WTC11 (cell line): ENCODE data around the gene KRTAP10-10. TPM values are rescaled to one million over a fixed set of nuclear protein-coding genes. Genes with fewer than 3 reads are reported as not detected.

ENCODE experiments used
- ATAC-seq: fragments of 200-7000 bp; cut with Tn5 transposase; 2 replicates; pipeline ENCODE4 v1.10.0; 2021; ENCODE audit warnings: mild to moderate bottlenecking, moderate library complexity
- CTCF ChIA-PET: fragments of 300-600 bp; sonication (Branson Sonifier 250); formaldehyde crosslinking; loops from one replicate; lab custom pipeline; 2021; ENCODE audit warnings: antibody characterized with exemption; lab: Charles Lee
- POLR2A ChIA-PET: fragments of 350-600 bp; sonication (Branson Sonifier 250); formaldehyde crosslinking; loops from one replicate; lab custom pipeline; 2021; ENCODE audit warnings: antibody characterized with exemption; lab: Charles Lee
- DNase-seq: peaks from one replicate; pipeline ENCODE4 v3.0.0; 2021; ENCODE audit warnings: low spot score
- H3K27ac Mint-ChIP-seq: 2 replicates; pipeline ENCODE4 v1.8.0; 2021; ENCODE audit warnings: mixed read lengths
- H3K27me3 Mint-ChIP-seq: 2 replicates; pipeline ENCODE4 v1.8.0; 2021; ENCODE audit warnings: low read depth, mild to moderate bottlenecking, moderate library complexity, mixed read lengths
- H3K36me3 Mint-ChIP-seq: 2 replicates; pipeline ENCODE4 v1.8.0; 2021; ENCODE audit warnings: mixed read lengths
- H3K4me1 Mint-ChIP-seq: 2 replicates; pipeline ENCODE4 v1.8.0; 2022; ENCODE audit warnings: mixed read lengths
- H3K4me3 Mint-ChIP-seq: 2 replicates; pipeline ENCODE4 v1.8.0; 2021; ENCODE audit warnings: mild to moderate bottlenecking, moderate library complexity, mixed read lengths
- H3K9me3 Mint-ChIP-seq: 2 replicates; pipeline ENCODE4 v1.8.0; 2021; ENCODE audit warnings: mixed read lengths
- ATF2 ChIP-seq: sonication (generic); formaldehyde crosslinking; IDR thresholded peaks from 2 replicates; pipeline ENCODE4 v1.8.1; 2022; ENCODE audit warnings: low read depth, missing genetic modification reagents, borderline replicate concordance
- CREM ChIP-seq: sonication (generic); formaldehyde crosslinking; IDR thresholded peaks from 2 replicates; pipeline ENCODE4 v1.8.1; 2022; ENCODE audit warnings: mild to moderate bottlenecking, missing genetic modification reagents, moderate library complexity
- CTCF ChIP-seq: fragments of 200-600 bp; IDR thresholded peaks from 2 replicates; pipeline ENCODE4 v1.8.0; 2022; ENCODE audit warnings: antibody characterized with exemption
- EMX1 ChIP-seq: fragments of 250-450 bp; sonication (Bioruptor Pico); IDR thresholded peaks from 2 replicates; pipeline ENCODE4 v1.8.0; 2021; ENCODE audit warnings: mild to moderate bottlenecking
- GABPB1 ChIP-seq: sonication (generic); formaldehyde crosslinking; IDR thresholded peaks from 2 replicates; pipeline ENCODE4 v1.8.1; 2023; ENCODE audit warnings: mild to moderate bottlenecking, missing genetic modification reagents
- GTF2I ChIP-seq: fragments of 250-450 bp; sonication (Bioruptor Pico); conservative IDR thresholded peaks from 2 replicates; pipeline ENCODE4 v1.4.0; 2021; ENCODE audit warnings: mild to moderate bottlenecking
- IRF2 ChIP-seq: sonication (generic); formaldehyde crosslinking; IDR thresholded peaks from 2 replicates; pipeline ENCODE4 v1.8.0; 2022; ENCODE audit warnings: low read depth, missing genetic modification reagents, borderline replicate concordance
- JAZF1 ChIP-seq: fragments of 250-450 bp; sonication (Bioruptor Pico); IDR thresholded peaks from 2 replicates; pipeline ENCODE4 v1.9.0; 2021; ENCODE audit warnings: moderate library complexity, mild to moderate bottlenecking, inconsistent platforms
- MXD4 ChIP-seq: fragments of 250-450 bp; sonication (Bioruptor Pico); IDR thresholded peaks from 2 replicates; pipeline ENCODE4 v1.8.0; 2021; ENCODE audit warnings: mild to moderate bottlenecking, moderate library complexity, borderline replicate concordance
- PRDM15 ChIP-seq: sonication (generic); formaldehyde crosslinking; IDR thresholded peaks from 2 replicates; pipeline ENCODE4 v1.8.0; 2022; ENCODE audit warnings: missing genetic modification reagents
- RORB ChIP-seq: fragments of 250-450 bp; sonication (Bioruptor Pico); IDR thresholded peaks from 2 replicates; pipeline ENCODE4 v1.9.0; 2021; ENCODE audit warnings: mild to moderate bottlenecking
- TCF7 ChIP-seq: sonication (generic); formaldehyde crosslinking; IDR thresholded peaks from 2 replicates; pipeline ENCODE4 v1.8.0; 2022; ENCODE audit warnings: mild to moderate bottlenecking, low read depth, missing genetic modification reagents, moderate library complexity
- TEAD4 ChIP-seq: sonication (generic); formaldehyde crosslinking; IDR thresholded peaks from 2 replicates; pipeline ENCODE4 v1.8.0; 2022; ENCODE audit warnings: mild to moderate bottlenecking, missing genetic modification reagents
- ZNF423 ChIP-seq: fragments of 250-450 bp; sonication (Bioruptor Pico); IDR thresholded peaks from 2 replicates; pipeline ENCODE4 v2.1.2; 2022; ENCODE audit warnings: mild to moderate bottlenecking, moderate library complexity
- total RNA-seq: library from RNA; stranded (reverse); gene quantifications from 3 replicates; pipeline ENCODE4 v1.2.3, GENCODE V29; 2021
- TF ChIP-seq, protein P1 (sequence below): sonication (generic); formaldehyde crosslinking; IDR thresholded peaks from 2 replicates; pipeline ENCODE4 v1.8.1; 2023; ENCODE audit warnings: mild to moderate bottlenecking, missing genetic modification reagents, moderate library complexity
- TF ChIP-seq, protein P2 (sequence below): sonication (generic); formaldehyde crosslinking; IDR thresholded peaks from 2 replicates; pipeline ENCODE4 v1.8.1; 2023; ENCODE audit warnings: mild to moderate bottlenecking, moderate library complexity, missing genetic modification reagents

KRTAP10-10 gene
- total RNA-seq, 1 experiment from 2014 or later: not detected

DNA sequence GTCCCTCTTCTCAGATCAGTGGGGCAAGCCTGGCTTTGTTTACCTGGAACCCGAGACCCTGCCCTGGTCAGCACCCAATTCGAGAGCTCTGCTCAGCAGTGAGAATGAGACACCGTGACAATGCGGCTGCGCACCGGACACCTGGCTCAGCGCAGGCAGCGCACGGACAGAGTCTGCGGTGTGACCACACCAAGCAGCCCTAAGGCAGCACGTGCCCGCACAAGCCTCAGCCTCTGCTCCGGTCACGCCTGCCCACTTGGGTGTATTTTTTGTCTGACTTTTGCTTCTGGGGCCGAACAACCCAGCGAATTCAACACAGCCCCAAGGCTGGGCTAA, 20.6 kb upstream of the KRTAP10-10 start (continued):
- TF ChIP-seq MXD4 (CRISPR knock-in tag) (no peak), GTF2I (no peak), PRDM15 (CRISPR knock-in tag) (no peak), TCF7 (CRISPR knock-in tag) (no peak), ATF2 (CRISPR knock-in tag) (no peak)

DNA sequence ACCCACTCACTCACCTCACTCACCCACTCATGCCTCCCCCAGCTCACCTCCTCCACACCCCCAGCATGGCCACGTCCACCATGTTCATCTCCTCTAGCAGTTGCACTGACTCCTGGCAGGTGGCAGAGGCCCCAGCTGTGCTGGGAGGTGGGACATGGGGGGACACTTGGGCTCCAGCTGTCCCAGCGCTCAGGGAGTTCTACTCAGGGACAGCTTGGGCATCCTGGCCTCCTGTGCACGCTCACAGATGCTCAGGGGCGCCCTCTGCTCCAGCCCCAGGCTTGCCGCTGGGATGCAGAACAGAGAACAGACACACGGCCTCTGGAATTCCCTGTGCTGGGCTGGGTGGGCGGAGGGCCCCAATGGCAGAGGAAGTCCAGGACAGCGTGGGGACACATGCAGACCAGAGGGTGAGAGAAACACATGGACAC, 20.1 kb upstream of the KRTAP10-10 start:
- peaks cover 31% of the 10 kb centered on the region for H3K4me1 Mint-ChIP-seq
- H3K27ac Mint-ChIP-seq: no peak overlapping the region
- POLR2A ChIA-PET: no interaction called here
- TF ChIP-seq CREM (CRISPR knock-in tag) (no peak), TEAD4 (CRISPR knock-in tag) (no peak), ZNF423 (CRISPR knock-in tag) (no peak), RORB (CRISPR knock-in tag) (no peak), JAZF1 (CRISPR knock-in tag) (no peak), CTCF (no peak), GABPB1 (CRISPR knock-in tag) (no peak), IRF2 (no peak), EMX1 (CRISPR knock-in tag) (no peak)
- TF ChIP-seq, protein P1, sequence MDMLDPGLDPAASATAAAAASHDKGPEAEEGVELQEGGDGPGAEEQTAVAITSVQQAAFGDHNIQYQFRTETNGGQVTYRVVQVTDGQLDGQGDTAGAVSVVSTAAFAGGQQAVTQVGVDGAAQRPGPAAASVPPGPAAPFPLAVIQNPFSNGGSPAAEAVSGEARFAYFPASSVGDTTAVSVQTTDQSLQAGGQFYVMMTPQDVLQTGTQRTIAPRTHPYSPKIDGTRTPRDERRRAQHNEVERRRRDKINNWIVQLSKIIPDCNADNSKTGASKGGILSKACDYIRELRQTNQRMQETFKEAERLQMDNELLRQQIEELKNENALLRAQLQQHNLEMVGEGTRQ (CRISPR knock-in tag): no peak
- TF ChIP-seq, protein P2, sequence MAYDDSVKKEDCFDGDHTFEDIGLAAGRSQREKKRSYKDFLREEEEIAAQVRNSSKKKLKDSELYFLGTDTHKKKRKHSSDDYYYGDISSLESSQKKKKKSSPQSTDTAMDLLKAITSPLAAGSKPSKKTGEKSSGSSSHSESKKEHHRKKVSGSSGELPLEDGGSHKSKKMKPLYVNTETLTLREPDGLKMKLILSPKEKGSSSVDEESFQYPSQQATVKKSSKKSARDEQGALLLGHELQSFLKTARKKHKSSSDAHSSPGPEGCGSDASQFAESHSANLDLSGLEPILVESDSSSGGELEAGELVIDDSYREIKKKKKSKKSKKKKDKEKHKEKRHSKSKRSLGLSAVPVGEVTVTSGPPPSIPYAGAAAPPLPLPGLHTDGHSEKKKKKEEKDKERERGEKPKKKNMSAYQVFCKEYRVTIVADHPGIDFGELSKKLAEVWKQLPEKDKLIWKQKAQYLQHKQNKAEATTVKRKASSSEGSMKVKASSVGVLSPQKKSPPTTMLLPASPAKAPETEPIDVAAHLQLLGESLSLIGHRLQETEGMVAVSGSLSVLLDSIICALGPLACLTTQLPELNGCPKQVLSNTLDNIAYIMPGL (CRISPR knock-in tag): no peak
- H3K9me3 Mint-ChIP-seq: peaks cover 33% of the 10 kb centered on the region
- ATAC-seq: peak; percentile 77
- peaks cover 28% of the 10 kb centered on the region for H3K36me3 Mint-ChIP-seq
- peak; percentile 48 for DNase-seq
- H3K27me3 Mint-ChIP-seq: no peaks in the 10 kb centered on the region; the same call in 1 of the 2 replicates
- no peak overlapping the region for H3K4me3 Mint-ChIP-seq
- CTCF ChIA-PET: interaction anchor here (0.6 to 3.6 kb wide), 5 partner anchors 106 to 276 kb away, joined by 4 to 16 read pairs (median 4); no protein-coding TSS in a partner anchor
